K562 (cell line): ENCODE results near the gene AKIRIN1. TPM values are rescaled to one million over a fixed set of nuclear protein-coding genes. Genes with fewer than 3 reads are reported as not detected.

Experiments used
- AFF4 ChIP-seq: sonication (generic); formaldehyde crosslinking; IDR thresholded peaks from 2 replicates; pipeline ENCODE4 v1.8.0; 2023; ENCODE audit warnings: mild to moderate bottlenecking, missing genetic modification reagents
- CSDE1 ChIP-seq, 2 experiments: fragments of 450-650 bp; IDR thresholded peaks; 2 replicates each; pipeline ENCODE4 v1.6.1; 2016; ENCODE audit warnings: mild to moderate bottlenecking in 1 of 2
- HDAC1 ChIP-seq, 2 experiments: fragments of 450-650 bp; IDR thresholded peaks; 2 replicates each; pipeline ENCODE4 v1.6.1; 2016 to 2017; ENCODE audit warnings: inconsistent platforms in 1 of 2, mild to moderate bottlenecking in 1 of 2, moderate library complexity in 1 of 2
- KDM2B ChIP-seq: fragments of 250-450 bp; sonication (Bioruptor Pico); IDR thresholded peaks from 2 replicates; pipeline ENCODE4 v1.8.0; 2021; ENCODE audit warnings: mild to moderate bottlenecking, moderate library complexity
- KLF1 ChIP-seq: fragments of 450-650 bp; IDR thresholded peaks from 2 replicates; pipeline ENCODE4 v1.6.1; 2016; ENCODE audit warnings: missing genetic modification characterization, missing compliant biosample characterization
- LEF1 ChIP-seq: fragments of 450-650 bp; IDR thresholded peaks from 2 replicates; pipeline ENCODE4 v1.6.1; 2016; ENCODE audit warnings: mild to moderate bottlenecking
- MBD2 ChIP-seq: sonication (generic); IDR thresholded peaks from 2 replicates; pipeline ENCODE4 v1.6.1; 2016; ENCODE audit warnings: low read depth, borderline replicate concordance
- MTA1 ChIP-seq: fragments of 450-650 bp; IDR thresholded peaks from 2 replicates; pipeline ENCODE4 v1.6.1; 2017; ENCODE audit warnings: borderline replicate concordance
- NONO ChIP-seq, 2 experiments: fragments of 200-400 bp in 1 of 2; fragments of 450-650 bp in 1 of 2; formaldehyde crosslinking in 1 of 2; IDR thresholded peaks; 2 replicates each; pipeline ENCODE4 v1.6.1; 2017; ENCODE audit warnings: low read depth in 2 of 2, mild to moderate bottlenecking in 2 of 2, moderate library complexity in 2 of 2, low read length in 1 of 2
- RAD21 ChIP-seq, 2 experiments: fragments of 250-450 bp in 1 of 2; fragments of 450-650 bp in 1 of 2; sonication (Bioruptor Pico) in 1 of 2; formaldehyde crosslinking in 1 of 2; IDR thresholded peaks in 1 of 2; conservative IDR thresholded peaks in 1 of 2; 2 replicates each; pipeline versions ENCODE4 v1.4.0 to v1.8.0; 2020 to 2022; ENCODE audit warnings: mild to moderate bottlenecking in 2 of 2, moderate library complexity in 1 of 2
- SIN3B ChIP-seq: fragments of 450-650 bp; IDR thresholded peaks from 2 replicates; pipeline ENCODE4 v1.6.1; 2017; ENCODE audit warnings: low read depth, mild to moderate bottlenecking, moderate library complexity
- SIX5 ChIP-seq, 2 experiments: IDR thresholded peaks; 2 replicates each; pipeline ENCODE4 v1.6.1; 2011; ENCODE audit warnings: low read length in 2 of 2, borderline replicate concordance in 1 of 2, low read depth in 1 of 2, mild to moderate bottlenecking in 1 of 2, moderate library complexity in 1 of 2; ENCODE audit not compliant: insufficient read depth in 1 of 2
- SREBF1 ChIP-seq: fragments of 150-350 bp; IDR thresholded peaks from 2 replicates; pipeline ENCODE4 v1.6.1; 2014; ENCODE audit warnings: antibody characterized with exemption, low read depth, low read length, borderline replicate concordance
- TAF1 ChIP-seq: IDR thresholded peaks from 2 replicates; pipeline ENCODE4 v1.6.1; 2011; ENCODE audit warnings: mild to moderate bottlenecking, low read length, moderate library complexity; ENCODE audit not compliant: insufficient read depth, control insufficient read depth, severe bottlenecking; ENCODE audit errors: extremely low read depth
- ZNF165 ChIP-seq: fragments of 250-450 bp; sonication (Bioruptor Pico); IDR thresholded peaks from 2 replicates; pipeline ENCODE4 v1.4.0; 2020; ENCODE audit warnings: borderline replicate concordance
- ZNF253 ChIP-seq: fragments of 250-450 bp; sonication (Bioruptor Pico); conservative IDR thresholded peaks from 2 replicates; pipeline ENCODE4 v1.6.1; 2021; ENCODE audit warnings: mild to moderate bottlenecking
- polyA plus RNA-seq, 8 experiments: library from polyadenylated mRNA; depleted of rRNA in 4 of 8; stranded (reverse) in 5 of 8; unstranded in 3 of 8; fragments of >200 nt; fragmentation: Nextera tagmentation in 2 of 8; fragmentation: Illumina TruSeq in 1 of 8; extraction: Ambion mirVana in 2 of 8; extraction: Trizol in 1 of 8; gene quantifications; 2 replicates each; pipeline versions ENCODE4 v1.2.1 to v1.2.3, GENCODE V29; 2011 to 2014; ENCODE audit warnings: inconsistent platforms in 1 of 8, missing spikeins in 1 of 8
- total RNA-seq, 7 experiments: library from RNA; depleted of rRNA in 6 of 7; stranded (reverse); fragments of >200 nt in 6 of 7; fragmentation: Illumina TruSeq in 2 of 7; extraction: Trizol in 2 of 7; gene quantifications; 2 replicates each; pipeline versions ENCODE4 v1.2.1 to v1.2.3, GENCODE V29; 2011 to 2021; ENCODE audit warnings: low replicate concordance in 1 of 7
- TF ChIP-seq, protein P1 (sequence below): fragments of 250-450 bp; sonication (Bioruptor Pico); IDR thresholded peaks from 2 replicates; pipeline ENCODE4 v1.4.0; 2020; ENCODE audit warnings: mild to moderate bottlenecking
- TF ChIP-seq, protein P2 (sequence below), 2 experiments: fragments of 200-800 bp in 1 of 2; sonication (Bioruptor generic) in 1 of 2; sonication (generic) in 1 of 2; formaldehyde crosslinking in 1 of 2; IDR thresholded peaks in 1 of 2; conservative IDR thresholded peaks in 1 of 2; 2 replicates each; pipeline versions ENCODE4 v1.5.0 to v1.6.1; 2016 to 2020; ENCODE audit warnings: missing compliant biosample characterization in 1 of 2, missing genetic modification characterization in 1 of 2, missing genetic modification reagents in 1 of 2

AKIRIN1 gene
- total and polyA plus RNA-seq, 9 of the 15 experiments (the other 6 are each of a cell fraction or from before 2014, with no cell fraction given), result 11.5 to 139 (median 83.4) TPM

- TF ChIP-seq AFF4 (CRISPR knock-in tag), result peak; percentile 70; the same call in 1 of the 2 replicates
- TF ChIP-seq NONO (IDR thresholded peaks at IDR 0.05; ENCODE audit: low read depth in 2 of 2, low read length in 1 of 2), result peak; percentile 92 to 99
- peak; percentile 93 for TF ChIP-seq TAF1
- TF ChIP-seq RAD21 (CRISPR knock-in tag; conservative IDR thresholded peaks at IDR 0.05 in 1 of 2, IDR thresholded peaks at IDR 0.05 in 1 of 2), result 0 out of 4 replicates have a peak, but pooled peaks of 1 of the 2 experiments have one; percentile 13
- TF ChIP-seq LEF1, result peak; percentile 83
- TF ChIP-seq HDAC1 (IDR thresholded peaks at IDR 0.05), result peak in 1 of 2 experiments; percentile 30; a peak in 1 of 4 replicates
- TF ChIP-seq SIX5 (IDR thresholded peaks at IDR 0.05; ENCODE audit: borderline replicate concordance in 1 of 2, insufficient read depth in 1 of 2, low read depth in 1 of 2, low read length in 2 of 2), result peak; percentile 50 to 64; a peak in 3 of 4 replicates
- TF ChIP-seq, protein P1, sequence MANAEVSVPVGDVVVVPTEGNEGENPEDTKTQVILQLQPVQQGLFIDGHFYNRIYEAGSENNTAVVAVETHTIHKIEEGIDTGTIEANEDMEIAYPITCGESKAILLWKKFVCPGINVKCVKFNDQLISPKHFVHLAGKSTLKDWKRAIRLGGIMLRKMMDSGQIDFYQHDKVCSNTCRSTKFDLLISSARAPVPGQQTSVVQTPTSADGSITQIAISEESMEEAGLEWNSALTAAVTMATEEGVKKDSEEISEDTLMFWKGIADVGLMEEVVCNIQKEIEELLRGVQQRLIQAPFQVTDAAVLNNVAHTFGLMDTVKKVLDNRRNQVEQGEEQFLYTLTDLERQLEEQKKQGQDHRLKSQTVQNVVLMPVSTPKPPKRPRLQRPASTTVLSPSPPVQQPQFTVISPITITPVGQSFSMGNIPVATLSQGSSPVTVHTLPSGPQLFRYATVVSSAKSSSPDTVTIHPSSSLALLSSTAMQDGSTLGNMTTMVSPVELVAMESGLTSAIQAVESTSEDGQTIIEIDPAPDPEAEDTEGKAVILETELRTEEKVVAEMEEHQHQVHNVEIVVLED (CRISPR knock-in tag), result peak; percentile 47; the same call in 1 of the 2 replicates
- TF ChIP-seq ZNF253 (CRISPR knock-in tag), result no peak
- TF ChIP-seq ZNF165 (CRISPR knock-in tag), result no peak
- TF ChIP-seq MTA1, result peak; percentile 55; the same call in 1 of the 2 replicates
- peak; percentile 96 for TF ChIP-seq SREBF1
- peak in 1 of 2 experiments; percentile 72; a peak in 2 of 4 replicates for TF ChIP-seq CSDE1 (IDR thresholded peaks at IDR 0.05)
- peak; percentile 98 for TF ChIP-seq MBD2
- peak; percentile 89; the same call in 1 of the 2 replicates for TF ChIP-seq KDM2B (CRISPR knock-in tag)
- TF ChIP-seq, protein P2, sequence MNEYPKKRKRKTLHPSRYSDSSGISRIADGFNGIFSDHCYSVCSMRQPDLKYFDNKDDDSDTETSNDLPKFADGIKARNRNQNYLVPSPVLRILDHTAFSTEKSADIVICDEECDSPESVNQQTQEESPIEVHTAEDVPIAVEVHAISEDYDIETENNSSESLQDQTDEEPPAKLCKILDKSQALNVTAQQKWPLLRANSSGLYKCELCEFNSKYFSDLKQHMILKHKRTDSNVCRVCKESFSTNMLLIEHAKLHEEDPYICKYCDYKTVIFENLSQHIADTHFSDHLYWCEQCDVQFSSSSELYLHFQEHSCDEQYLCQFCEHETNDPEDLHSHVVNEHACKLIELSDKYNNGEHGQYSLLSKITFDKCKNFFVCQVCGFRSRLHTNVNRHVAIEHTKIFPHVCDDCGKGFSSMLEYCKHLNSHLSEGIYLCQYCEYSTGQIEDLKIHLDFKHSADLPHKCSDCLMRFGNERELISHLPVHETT (CRISPR knock-in tag; conservative IDR thresholded peaks at IDR 0.05 in 1 of 2, IDR thresholded peaks at IDR 0.05 in 1 of 2), result peak in 1 of 2 experiments; percentile 57; a peak in 1 of 4 replicates
- TF ChIP-seq KLF1 (tag), result peak; percentile 60; the same call in 1 of the 2 replicates
- peak; percentile 45; the same call in 1 of the 2 replicates for TF ChIP-seq SIN3B
Measured at GRCh38 chr1:38990738-38991637, at the start of gene AKIRIN1 (continued).
